SK-N-MC (cell line): ENCODE results near the gene BCORL1.

Source experiments
- DNase-seq: peaks from one replicate; pipeline ENCODE4 v3.0.0-alpha.2; 2011; ENCODE audit warnings: low read depth, low spot score
- H3K27ac ChIP-seq: fragments of 200-600 bp; sonication (generic); 2 replicates; pipeline ENCODE4 v1.5.1; 2016; ENCODE audit warnings: mixed run types
- H3K36me3 ChIP-seq: fragments of 200-600 bp; sonication (generic); 2 replicates; pipeline ENCODE4 v1.6.1; 2017; ENCODE audit warnings: antibody characterized with exemption, low read length, mixed read lengths; ENCODE audit not compliant: insufficient read depth
- H3K4me3 ChIP-seq: fragments of 200-600 bp; sonication (generic); 2 replicates; pipeline ENCODE4 v1.5.1; 2016
- H3K9ac ChIP-seq: fragments of 200-600 bp; sonication (generic); 2 replicates; pipeline ENCODE4 v1.8.0; 2017; ENCODE audit warnings: mixed run types, mixed read lengths; ENCODE audit not compliant: insufficient read length
- H3K9me3 ChIP-seq: fragments of 200-600 bp; sonication (generic); 2 replicates; pipeline ENCODE4 v1.6.1; 2017; ENCODE audit warnings: low read depth, mild to moderate bottlenecking, antibody characterized with exemption, low read length, moderate library complexity, mixed read lengths
- EZH2 ChIP-seq: fragments of 200-600 bp; sonication (generic); IDR thresholded peaks from one replicate; pipeline ENCODE4 v1.6.1; 2017; ENCODE audit warnings: antibody characterized with exemption
- FOXP2 ChIP-seq: optimal IDR thresholded peaks from 2 replicates; pipeline ENCODE3; 2011; ENCODE audit warnings: mild to moderate bottlenecking, moderate library complexity; ENCODE audit not compliant: insufficient read depth; ENCODE audit errors: extremely low read length, control extremely low read depth
- POLR2AphosphoS5 ChIP-seq: IDR thresholded peaks from 2 replicates; pipeline ENCODE4 v1.6.1; 2012; ENCODE audit warnings: mild to moderate bottlenecking, low read depth, low read length, borderline replicate concordance

The BCORL1 gene

GRCh38 chrX:130080791-130081367 lies 98.4 kb downstream of the BCORL1 start:
- no peaks in the 10 kb centered on the region for H3K9me3 ChIP-seq
- TF ChIP-seq EZH2: no peak
- no peak for TF ChIP-seq POLR2AphosphoS5
- TF ChIP-seq FOXP2: no peak
- no peak overlapping the region for H3K4me3 ChIP-seq
- no peaks in the 10 kb centered on the region; the same call in 1 of the 2 replicates for H3K36me3 ChIP-seq
- no peak overlapping the region for H3K9ac ChIP-seq
- no peak overlapping the region for H3K27ac ChIP-seq
- DNase-seq: no peak

GRCh38 chrX:130081421-130082045 lies 99.1 kb downstream of the BCORL1 start:
- TF ChIP-seq EZH2: no peak
- no peak for TF ChIP-seq FOXP2
- TF ChIP-seq POLR2AphosphoS5: no peak
- Histone ChIP-seq H3K27ac (no peak overlapping the region), H3K36me3 (no peaks in the 10 kb centered on the region; the same call in 1 of the 2 replicates), H3K9me3 (no peaks in the 10 kb centered on the region), H3K4me3 (no peak overlapping the region), H3K9ac (no peak overlapping the region)
- no peak for DNase-seq

- DNase-seq: no peak
- no peaks in the 10 kb centered on the region; the same call in 1 of the 2 replicates for H3K36me3 ChIP-seq
- no peak overlapping the region for H3K27ac ChIP-seq
- TF ChIP-seq FOXP2 (no peak), EZH2 (no peak), POLR2AphosphoS5 (no peak)
- H3K4me3 ChIP-seq: no peak overlapping the region
- H3K9ac ChIP-seq: no peak overlapping the region
- no peaks in the 10 kb centered on the region for H3K9me3 ChIP-seq
These were observed 100.0 kb downstream of the BCORL1 start for GRCh38 chrX:130082244-130083106.

DNA sequence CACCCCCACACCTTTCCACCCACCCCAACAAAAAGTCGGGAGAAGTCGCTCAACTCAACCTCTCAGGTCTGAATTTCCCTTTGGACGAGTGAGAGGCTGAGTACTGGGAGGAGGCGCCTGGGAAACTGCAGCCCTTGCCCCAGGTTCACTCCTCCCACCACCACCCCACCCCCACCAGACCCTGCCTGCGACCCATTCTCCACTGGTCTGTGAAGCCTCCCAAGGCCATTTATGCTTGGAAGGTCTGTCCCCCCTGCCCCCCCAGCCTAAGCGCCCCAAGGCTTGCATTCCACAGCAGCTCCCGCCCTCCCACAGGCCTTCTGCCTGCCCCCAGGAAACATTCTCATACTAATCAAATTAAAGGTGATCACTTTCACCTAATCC lies 100.7 kb downstream of the BCORL1 start:
- H3K4me3 ChIP-seq: no peak overlapping the region
- H3K9ac ChIP-seq: no peak overlapping the region
- no peaks in the 10 kb centered on the region for H3K9me3 ChIP-seq
- DNase-seq: no peak
- H3K36me3 ChIP-seq: no peaks in the 10 kb centered on the region; the same call in 1 of the 2 replicates
- TF ChIP-seq POLR2AphosphoS5: no peak
- no peak for TF ChIP-seq FOXP2
- no peak for TF ChIP-seq EZH2
- H3K27ac ChIP-seq: no peak overlapping the region

GRCh38 chrX:130083656-130084382 lies 101.4 kb downstream of the BCORL1 start:
- Histone ChIP-seq H3K36me3 (no peaks in the 10 kb centered on the region; the same call in 1 of the 2 replicates), H3K9me3 (no peaks in the 10 kb centered on the region), H3K4me3 (no peak overlapping the region), H3K27ac (no peak overlapping the region), H3K9ac (no peak overlapping the region)
- DNase-seq: no peak
- TF ChIP-seq EZH2 (no peak), FOXP2 (no peak), POLR2AphosphoS5 (no peak)

DNA sequence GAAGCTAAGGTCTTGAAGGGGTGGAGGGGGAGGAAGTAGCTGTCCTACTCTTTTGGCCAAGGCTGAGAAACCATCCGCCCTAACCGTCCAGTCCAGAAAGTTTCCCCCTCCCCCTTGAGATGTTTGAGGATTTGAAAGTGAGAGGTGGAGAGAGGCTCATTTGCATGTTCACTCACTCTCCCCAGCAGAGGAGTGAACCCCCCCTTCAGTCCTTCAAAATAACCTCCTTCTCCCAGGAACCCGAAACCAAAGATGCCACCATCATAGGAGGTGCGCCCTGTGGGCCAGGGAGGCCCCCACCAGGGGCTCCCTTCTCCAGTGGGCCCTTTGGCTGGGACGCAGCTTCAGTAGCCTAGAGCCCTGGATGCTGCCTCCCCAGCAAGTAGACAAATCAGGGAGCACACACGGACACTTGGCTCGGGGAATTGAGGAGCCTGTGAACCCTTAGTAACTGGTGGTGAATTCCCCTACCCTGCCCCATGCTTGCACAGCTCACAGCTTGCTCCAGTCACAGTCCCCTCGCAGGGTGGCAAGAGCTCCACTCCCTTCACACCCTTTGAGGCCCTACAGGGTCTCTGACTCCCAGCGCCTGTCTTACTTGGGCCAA lies 102.3 kb downstream of the BCORL1 start:
- H3K9ac ChIP-seq: no peak overlapping the region
- DNase-seq: no peak
- TF ChIP-seq EZH2 (no peak), POLR2AphosphoS5 (no peak), FOXP2 (no peak)
- H3K4me3 ChIP-seq: no peak overlapping the region
- no peak overlapping the region for H3K27ac ChIP-seq
- H3K36me3 ChIP-seq: no peaks in the 10 kb centered on the region; the same call in 1 of the 2 replicates
- H3K9me3 ChIP-seq: no peaks in the 10 kb centered on the region

- Histone ChIP-seq H3K4me3 (no peak overlapping the region), H3K9ac (no peak overlapping the region), H3K36me3 (no peaks in the 10 kb centered on the region; the same call in 1 of the 2 replicates), H3K27ac (no peak overlapping the region), H3K9me3 (no peaks in the 10 kb centered on the region)
- TF ChIP-seq POLR2AphosphoS5 (no peak), EZH2 (no peak), FOXP2 (no peak)
- no peak for DNase-seq
These were observed 103.4 kb downstream of the BCORL1 start for GRCh38 chrX:130085551-130086446.
